LNCAP (cell line): ENCODE measurements around the gene TLE2.

ENCODE experiments used
- CTCF ChIP-seq: fragments of 450-650 bp; IDR thresholded peaks from 2 replicates; pipeline ENCODE4 v1.5.1; 2017; ENCODE audit warnings: mild to moderate bottlenecking

The TLE2 gene

DNA sequence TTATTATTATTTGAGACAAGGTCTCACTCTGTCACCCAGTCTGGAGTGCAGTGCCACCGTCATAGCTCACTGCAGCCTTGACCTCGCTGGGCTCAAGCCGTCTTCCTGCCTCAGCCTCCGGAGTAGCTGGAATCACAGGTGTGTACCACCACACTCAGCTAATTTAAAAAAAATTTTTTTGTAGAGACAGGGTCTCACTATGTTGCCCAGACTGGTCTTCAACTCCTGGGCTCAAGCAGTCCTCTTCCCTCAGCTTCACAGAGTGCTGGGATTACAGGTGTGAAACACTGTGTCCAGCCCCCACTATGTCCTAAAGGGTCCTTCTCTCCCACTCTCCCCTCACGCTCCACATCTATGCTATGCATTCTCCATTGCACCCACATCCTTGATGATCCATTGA, 9.1 kb upstream of the TLE2 start:
- no peak for TF ChIP-seq CTCF

- no peak for TF ChIP-seq CTCF
Observed at GRCh38 chr19:3036119-3036976, 7.3 kb upstream of the TLE2 start.

GRCh38 chr19:3035542-3036118, 6.5 kb upstream of the TLE2 start:
- TF ChIP-seq CTCF = no peak

DNA sequence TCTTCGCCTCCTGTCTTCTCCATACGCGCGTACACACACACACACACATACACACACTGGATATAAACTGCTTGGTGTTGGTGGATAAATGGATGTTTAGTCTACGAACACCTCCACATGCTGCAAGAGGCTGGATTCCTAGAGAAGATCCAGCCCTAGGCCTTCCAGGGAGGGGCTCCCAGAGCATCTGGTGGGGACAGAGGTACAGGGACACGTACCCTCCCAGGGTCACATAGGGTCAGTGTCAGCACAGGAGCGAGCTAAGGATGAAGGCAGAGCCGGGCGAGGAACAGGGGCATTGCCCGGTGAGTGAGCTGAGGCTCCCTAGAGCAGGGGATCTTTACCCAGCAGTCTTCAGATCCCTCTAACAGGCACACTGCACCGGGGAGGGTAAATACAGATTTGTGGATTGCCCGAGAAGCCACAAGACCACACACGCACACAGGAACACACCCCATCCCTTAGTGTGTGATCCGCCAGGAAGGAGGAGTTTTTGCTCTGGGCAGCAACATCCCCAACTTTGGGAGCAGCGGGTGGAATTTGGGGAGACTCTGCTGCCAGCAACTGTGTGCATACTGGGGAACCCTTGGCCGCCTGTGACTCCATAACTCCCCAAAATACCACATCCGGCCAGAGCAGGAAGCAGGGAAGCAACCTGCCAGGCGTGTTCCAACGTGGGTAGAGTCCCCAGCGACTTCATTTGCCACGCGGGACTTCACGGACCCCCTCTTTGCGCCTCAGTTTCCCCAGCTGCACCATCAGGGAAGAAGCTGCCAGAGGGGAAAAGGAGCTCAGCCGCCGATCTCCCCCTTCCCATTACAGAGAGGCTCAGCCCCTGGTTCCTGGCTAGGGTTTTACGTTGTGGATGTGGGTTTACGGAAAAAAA, 5.8 kb upstream of the TLE2 start:
- no peak for TF ChIP-seq CTCF

- TF ChIP-seq CTCF = no peak
Observed at GRCh38 chr19:3034406-3034655, 5.3 kb upstream of the TLE2 start.

- TF ChIP-seq CTCF = no peak
Observed at GRCh38 chr19:3033595-3034405, 4.7 kb upstream of the TLE2 start.

DNA sequence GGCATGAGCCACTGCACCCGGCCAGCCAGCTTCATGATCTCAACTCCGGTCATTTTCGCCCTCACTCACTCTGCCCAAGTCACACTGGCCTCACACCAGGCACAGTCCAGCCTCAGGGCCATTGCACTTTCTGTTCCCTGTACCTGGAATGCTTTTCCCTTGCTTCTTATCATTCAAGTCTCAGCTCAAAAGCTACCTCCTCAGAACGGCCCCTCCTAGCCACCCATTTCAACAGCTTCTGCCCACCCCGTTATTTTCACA, 2.5 kb upstream of the TLE2 start:
- TF ChIP-seq CTCF = no peak
